ENCODE results near the gene PITPNM3.

Gene PITPNM3

GRCh38 chr17:6435051-6435450 is 121.3 kb downstream of the PITPNM3 start, which contains the start of gene AIPL1:
Gene AIPL1, minus strand, starts transcription at chr17:6435121. Its CDS starts 17 bp downstream, at chr17:6435104.
- Histone ChIP-seq H3K27ac (no peak within 1 kb of the TSS), H3K4me1 (no peaks in the 10 kb centered on the region), H3K79me2 (no peaks in the 10 kb centered on the region), H3K9ac (no peak within 1 kb of the TSS), H3K9me3 (ENCODE audit: control insufficient read depth, low read length) (no peaks in the 10 kb centered on the region), H2AFZ (no peak within 1 kb of the TSS), H3K4me2 (ENCODE audit: low read length) (no peak within 1 kb of the TSS), H3K27me3 (ENCODE audit: control insufficient read depth, insufficient read depth, low read length) (no peaks in the 10 kb centered on the region), H3K4me3 (ENCODE audit: low read depth, low read length) (no peak within 1 kb of the TSS), H3K36me3 (ENCODE audit: control insufficient read depth, insufficient read depth, low read length) (no peaks in the 10 kb centered on the region)
- no peak for TF ChIP-seq CTCF (IDR thresholded peaks at IDR 0.05)

- no peaks in the 10 kb centered on the region for H3K79me2 ChIP-seq
- H3K27ac ChIP-seq = no peak overlapping the region
- H3K4me1 ChIP-seq = no peaks in the 10 kb centered on the region
- H3K9me3 ChIP-seq (ENCODE audit: control insufficient read depth, low read length) = no peaks in the 10 kb centered on the region
- H3K4me3 ChIP-seq (ENCODE audit: low read depth, low read length) = no peak overlapping the region
- TF ChIP-seq CTCF (IDR thresholded peaks at IDR 0.05) = no peak
- H2AFZ ChIP-seq = no peak overlapping the region
- H3K4me2 ChIP-seq (ENCODE audit: low read length) = no peak overlapping the region
- H3K9ac ChIP-seq = no peak overlapping the region
- no peaks in the 10 kb centered on the region for H3K36me3 ChIP-seq (ENCODE audit: control insufficient read depth, insufficient read depth, low read length)
- no peaks in the 10 kb centered on the region for H3K27me3 ChIP-seq (ENCODE audit: control insufficient read depth, insufficient read depth, low read length)
Observed at GRCh38 chr17:6430769-6431168, 125.6 kb downstream of the PITPNM3 start.

- H2AFZ ChIP-seq = no peak overlapping the region
- no peaks in the 10 kb centered on the region for H3K79me2 ChIP-seq
- TF ChIP-seq CTCF (IDR thresholded peaks at IDR 0.05) = no peak
- no peak overlapping the region for H3K9ac ChIP-seq
- H3K4me2 ChIP-seq (ENCODE audit: low read length) = no peak overlapping the region
- no peaks in the 10 kb centered on the region for H3K4me1 ChIP-seq
- H3K4me3 ChIP-seq (ENCODE audit: low read depth, low read length) = no peak overlapping the region
- no peaks in the 10 kb centered on the region for H3K9me3 ChIP-seq (ENCODE audit: control insufficient read depth, low read length)
- no peaks in the 10 kb centered on the region for H3K36me3 ChIP-seq (ENCODE audit: control insufficient read depth, insufficient read depth, low read length)
- no peaks in the 10 kb centered on the region for H3K27me3 ChIP-seq (ENCODE audit: control insufficient read depth, insufficient read depth, low read length)
- H3K27ac ChIP-seq = no peak overlapping the region
Observed at GRCh38 chr17:6429266-6429665, 127.1 kb downstream of the PITPNM3 start.

GRCh38 chr17:6428207-6428965 is 128.0 kb downstream of the PITPNM3 start:
- Histone ChIP-seq H3K27me3 (ENCODE audit: control insufficient read depth, insufficient read depth, low read length) (no peaks in the 10 kb centered on the region), H3K79me2 (no peaks in the 10 kb centered on the region), H3K4me3 (ENCODE audit: low read depth, low read length) (no peak overlapping the region), H3K27ac (no peak overlapping the region), H2AFZ (no peak overlapping the region), H3K4me2 (ENCODE audit: low read length) (no peak overlapping the region), H3K4me1 (no peaks in the 10 kb centered on the region), H3K9ac (no peak overlapping the region), H3K36me3 (ENCODE audit: control insufficient read depth, insufficient read depth, low read length) (no peaks in the 10 kb centered on the region), H3K9me3 (ENCODE audit: control insufficient read depth, low read length) (no peaks in the 10 kb centered on the region)
- no peak for TF ChIP-seq CTCF (IDR thresholded peaks at IDR 0.05)

- H2AFZ ChIP-seq = no peak overlapping the region
- no peak for TF ChIP-seq CTCF (IDR thresholded peaks at IDR 0.05)
- H3K36me3 ChIP-seq (ENCODE audit: control insufficient read depth, insufficient read depth, low read length) = no peaks in the 10 kb centered on the region
- no peak overlapping the region for H3K4me2 ChIP-seq (ENCODE audit: low read length)
- H3K79me2 ChIP-seq = no peaks in the 10 kb centered on the region
- no peak overlapping the region for H3K4me3 ChIP-seq (ENCODE audit: low read depth, low read length)
- no peaks in the 10 kb centered on the region for H3K4me1 ChIP-seq
- no peaks in the 10 kb centered on the region for H3K27me3 ChIP-seq (ENCODE audit: control insufficient read depth, insufficient read depth, low read length)
- H3K9ac ChIP-seq = no peak overlapping the region
- no peak overlapping the region for H3K27ac ChIP-seq
- H3K9me3 ChIP-seq (ENCODE audit: control insufficient read depth, low read length) = no peaks in the 10 kb centered on the region
Observed at GRCh38 chr17:6427279-6427781, 129.0 kb downstream of the PITPNM3 start.
